Astrocyte of the spinal cord (primary cell): ENCODE data around the gene KRT36.

Source experiments
- DNase-seq: peaks from one replicate; pipeline ENCODE4 v3.0.0; 2011; ENCODE audit warnings: low read depth, low spot score
- H3K4me3 ChIP-seq: 2 replicates; pipeline ENCODE4 v1.5.1; 2011; ENCODE audit warnings: low read depth, mild to moderate bottlenecking, low read length, moderate library complexity
- in situ Hi-C: cut with HindIII; loops from 2 replicates; pipeline ENCODE4 v1.10.0; 2017; ENCODE audit warnings: low sequenced_read_pairs
- TF ChIP-seq, protein P1 (sequence below): IDR thresholded peaks from 2 replicates; pipeline ENCODE4 v1.5.1; 2012; ENCODE audit warnings: low read depth, mild to moderate bottlenecking, low read length, inconsistent platforms

Gene KRT36

GRCh38 chr17:41510251-41511065 lies 20.7 kb upstream of the KRT36 start:
- TF ChIP-seq, protein P1, sequence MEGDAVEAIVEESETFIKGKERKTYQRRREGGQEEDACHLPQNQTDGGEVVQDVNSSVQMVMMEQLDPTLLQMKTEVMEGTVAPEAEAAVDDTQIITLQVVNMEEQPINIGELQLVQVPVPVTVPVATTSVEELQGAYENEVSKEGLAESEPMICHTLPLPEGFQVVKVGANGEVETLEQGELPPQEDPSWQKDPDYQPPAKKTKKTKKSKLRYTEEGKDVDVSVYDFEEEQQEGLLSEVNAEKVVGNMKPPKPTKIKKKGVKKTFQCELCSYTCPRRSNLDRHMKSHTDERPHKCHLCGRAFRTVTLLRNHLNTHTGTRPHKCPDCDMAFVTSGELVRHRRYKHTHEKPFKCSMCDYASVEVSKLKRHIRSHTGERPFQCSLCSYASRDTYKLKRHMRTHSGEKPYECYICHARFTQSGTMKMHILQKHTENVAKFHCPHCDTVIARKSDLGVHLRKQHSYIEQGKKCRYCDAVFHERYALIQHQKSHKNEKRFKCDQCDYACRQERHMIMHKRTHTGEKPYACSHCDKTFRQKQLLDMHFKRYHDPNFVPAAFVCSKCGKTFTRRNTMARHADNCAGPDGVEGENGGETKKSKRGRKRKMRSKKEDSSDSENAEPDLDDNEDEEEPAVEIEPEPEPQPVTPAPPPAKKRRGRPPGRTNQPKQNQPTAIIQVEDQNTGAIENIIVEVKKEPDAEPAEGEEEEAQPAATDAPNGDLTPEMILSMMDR = no peak
- in situ Hi-C loops = no loop called here
- DNase-seq = no peak
- no peak overlapping the region for H3K4me3 ChIP-seq

- no peak for DNase-seq
- in situ Hi-C loops = no loop called here
These were observed 17.7 kb upstream of the KRT36 start for GRCh38 chr17:41507315-41507880.

GRCh38 chr17:41505809-41506767 lies 16.4 kb upstream of the KRT36 start:
- TF ChIP-seq, protein P1 = no peak
- no peak for DNase-seq
- H3K4me3 ChIP-seq = no peak overlapping the region
- in situ Hi-C loops = no loop called here

More at GRCh38 chr17:41507315-41507880, 17.7 kb upstream of the KRT36 start:
- no peak overlapping the region for H3K4me3 ChIP-seq
- TF ChIP-seq, protein P1 = no peak

DNA sequence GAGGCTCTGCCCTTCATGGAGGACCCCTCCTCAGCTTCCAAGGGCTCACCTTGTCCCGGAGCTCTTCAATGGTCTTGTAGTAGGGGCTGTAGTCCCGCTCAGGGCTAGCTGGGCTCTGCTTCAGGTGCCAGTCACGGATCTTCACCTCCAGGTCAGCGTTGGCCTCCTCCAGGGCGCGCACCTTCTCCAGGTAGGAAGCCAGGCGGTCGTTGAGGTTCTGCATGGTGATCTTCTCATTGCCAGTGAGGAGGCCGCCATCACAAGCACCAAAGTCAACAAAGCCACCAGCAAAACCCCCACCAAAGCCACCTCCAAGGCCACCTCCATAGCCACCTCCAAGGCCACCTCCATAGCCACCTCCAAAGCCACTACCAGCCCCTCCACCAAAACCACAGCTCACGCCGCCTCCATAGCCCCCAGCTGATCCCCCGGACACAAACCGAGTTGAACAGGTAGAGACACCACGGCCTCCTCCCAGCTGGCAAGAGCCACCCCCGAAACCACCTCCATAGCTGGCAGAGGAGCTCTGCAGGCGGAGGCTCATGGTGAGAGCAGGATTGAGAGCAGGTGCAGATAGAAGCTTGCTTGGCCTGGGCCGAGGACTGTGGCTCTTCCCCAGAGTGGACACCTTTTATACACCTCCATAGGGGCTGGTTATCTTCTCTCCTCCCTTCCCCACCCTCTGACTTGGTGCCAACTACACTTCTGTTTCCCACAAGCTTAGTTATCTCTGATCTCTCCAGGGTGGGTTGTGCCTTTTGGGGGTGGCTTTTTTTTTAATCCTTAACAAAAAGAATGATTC lies 15.5 kb upstream of the KRT36 start, which contains the start of gene KRT13:
Gene KRT13, minus strand, starts transcription at position 606 of the 802 bp plus-strand sequence. Its CDS starts 62 bp downstream, at position 544.
- TF ChIP-seq, protein P1 = no peak
- in situ Hi-C loops = no loop called here
- no peak for DNase-seq
- H3K4me3 ChIP-seq = no peak within 1 kb of the TSS

- in situ Hi-C loops = no loop called here
- no peak for DNase-seq
- no peak overlapping the region for H3K4me3 ChIP-seq
- TF ChIP-seq, protein P1 = no peak
These were observed 14.7 kb upstream of the KRT36 start for GRCh38 chr17:41504246-41504977.
